HG02571 (cell line): ENCODE measurements around the gene NEK11.
"Not testable (repeated sequence)": the region's sequence is repeated elsewhere in the genome, so short reads cannot be mapped to it uniquely, and the experiment has no call there.

Source experiments
- ATAC-seq: cut with Tn5 transposase; IDR thresholded peaks from one replicate; pipeline ENCODE4 v1.9.1; 2021; ENCODE audit warnings: mild to moderate bottlenecking, moderate library complexity; ENCODE audit not compliant: unreplicated experiment

NEK11 gene

GRCh38 chr3:131036986-131037385 is 10.3 kb downstream of the NEK11 start:
- ATAC-seq: no peak

- no peak for ATAC-seq
Observed at GRCh38 chr3:131038326-131038725, 11.6 kb downstream of the NEK11 start.

- ATAC-seq: not testable (repeated sequence)
Observed at GRCh38 chr3:131042271-131042985, 15.8 kb downstream of the NEK11 start.

- no peak for ATAC-seq
Observed at GRCh38 chr3:131047582-131047981, 20.9 kb downstream of the NEK11 start.

- no peak for ATAC-seq
Observed at GRCh38 chr3:131048030-131048429, 21.4 kb downstream of the NEK11 start.

- no peak for ATAC-seq
Observed at GRCh38 chr3:131050001-131050400, 23.3 kb downstream of the NEK11 start.

GRCh38 chr3:131053043-131053859 is 26.6 kb downstream of the NEK11 start:
- ATAC-seq: no peak

- no peak for ATAC-seq
Observed at GRCh38 chr3:131067983-131068382, 41.3 kb downstream of the NEK11 start.

GRCh38 chr3:131072099-131072559 is 45.5 kb downstream of the NEK11 start:
- no peak for ATAC-seq

GRCh38 chr3:131072845-131073244 is 46.2 kb downstream of the NEK11 start:
- no peak for ATAC-seq

GRCh38 chr3:131075632-131076328 is 49.1 kb downstream of the NEK11 start:
- no peak for ATAC-seq

GRCh38 chr3:131077904-131078303 is 51.2 kb downstream of the NEK11 start:
- ATAC-seq: no peak

GRCh38 chr3:131079086-131079485 is 52.4 kb downstream of the NEK11 start:
- ATAC-seq: no peak

- no peak for ATAC-seq
Observed at GRCh38 chr3:131081224-131081623, 54.5 kb downstream of the NEK11 start.

GRCh38 chr3:131082246-131082645 is 55.6 kb downstream of the NEK11 start:
- no peak for ATAC-seq

GRCh38 chr3:131082871-131083863 is 56.5 kb downstream of the NEK11 start:
- no peak for ATAC-seq

- ATAC-seq: no peak
Observed at GRCh38 chr3:131091768-131092167, 65.1 kb downstream of the NEK11 start.

- no peak for ATAC-seq
Observed at GRCh38 chr3:131107637-131108433, 81.2 kb downstream of the NEK11 start.

GRCh38 chr3:131109156-131109555 is 82.5 kb downstream of the NEK11 start:
- ATAC-seq: no peak

GRCh38 chr3:131110087-131110486 is 83.4 kb downstream of the NEK11 start:
- no peak for ATAC-seq
